OCI-LY3 (cell line): ENCODE results near the gene RAC3.

Experiments
- CTCF ChIP-seq: fragments of 200-600, 300-600 bp; sonication (generic); IDR thresholded peaks from 2 replicates; pipeline ENCODE4 v1.5.1; 2014; ENCODE audit warnings: antibody characterized with exemption, low read length, low read depth
- EZH2phosphoT487 ChIP-seq: fragments of 200-600 bp; shearing (Covaris generic); IDR thresholded peaks from 2 replicates; pipeline ENCODE4 v1.6.1; 2018; ENCODE audit warnings: antibody characterized with exemption, mixed run types, low read depth

- TF ChIP-seq CTCF (no peak), EZH2phosphoT487 (no peak)
Measured at GRCh38 chr17:82031885-82032627, 578 bp downstream of the RAC3 start.
